HG02981 (cell line): Measurements from ENCODE around the gene SCARF2.

Experiments used
- ATAC-seq: cut with Tn5 transposase; IDR thresholded peaks from one replicate; pipeline ENCODE4 v1.9.1; 2021; ENCODE audit warnings: mild to moderate bottlenecking, moderate library complexity; ENCODE audit not compliant: unreplicated experiment

The SCARF2 gene

GRCh38 chr22:20440637-20441591 lies 3.3 kb upstream of the SCARF2 start:
- ATAC-seq, result no peak

GRCh38 chr22:20439928-20440575 lies 2.4 kb upstream of the SCARF2 start:
- no peak for ATAC-seq

GRCh38 chr22:20439556-20439927 lies 1.9 kb upstream of the SCARF2 start:
- ATAC-seq, result no peak

- no peak for ATAC-seq
These were observed 1.3 kb upstream of the SCARF2 start for GRCh38 chr22:20438678-20439492.

- ATAC-seq, result no peak
These were observed 727 bp upstream of the SCARF2 start for GRCh38 chr22:20438427-20438677.

- no peak for ATAC-seq
These were observed 635 bp downstream of the SCARF2 start for GRCh38 chr22:20436768-20437612.

GRCh38 chr22:20436307-20436767 lies 1.3 kb downstream of the SCARF2 start:
- no peak for ATAC-seq

- no peak for ATAC-seq
These were observed 2.0 kb downstream of the SCARF2 start for GRCh38 chr22:20435436-20436306.

- no peak for ATAC-seq
These were observed 2.9 kb downstream of the SCARF2 start for GRCh38 chr22:20434773-20435172.

GRCh38 chr22:20434264-20434751 lies 3.3 kb downstream of the SCARF2 start:
- no peak for ATAC-seq

- ATAC-seq, result no peak
These were observed 3.9 kb downstream of the SCARF2 start for GRCh38 chr22:20433686-20434241.

- no peak for ATAC-seq
These were observed 4.4 kb downstream of the SCARF2 start for GRCh38 chr22:20433191-20433590.

- ATAC-seq, result no peak
These were observed 5.4 kb downstream of the SCARF2 start for GRCh38 chr22:20432244-20432686.

GRCh38 chr22:20431511-20432192 lies 6.0 kb downstream of the SCARF2 start:
- no peak for ATAC-seq

GRCh38 chr22:20430720-20431510 lies 6.7 kb downstream of the SCARF2 start:
- ATAC-seq, result no peak

GRCh38 chr22:20430101-20430719 lies 7.4 kb downstream of the SCARF2 start:
- ATAC-seq, result no peak
